ENCODE results near the gene PNLIPRP3. TPM values are rescaled to one million over a fixed set of nuclear protein-coding genes. Genes with fewer than 3 reads are reported as not detected.

Gene PNLIPRP3
- total and polyA plus RNA-seq, 2 of the 8 experiments (the other 6 are each of a cell fraction or from before 2014, with no cell fraction given): not detected

DNA sequence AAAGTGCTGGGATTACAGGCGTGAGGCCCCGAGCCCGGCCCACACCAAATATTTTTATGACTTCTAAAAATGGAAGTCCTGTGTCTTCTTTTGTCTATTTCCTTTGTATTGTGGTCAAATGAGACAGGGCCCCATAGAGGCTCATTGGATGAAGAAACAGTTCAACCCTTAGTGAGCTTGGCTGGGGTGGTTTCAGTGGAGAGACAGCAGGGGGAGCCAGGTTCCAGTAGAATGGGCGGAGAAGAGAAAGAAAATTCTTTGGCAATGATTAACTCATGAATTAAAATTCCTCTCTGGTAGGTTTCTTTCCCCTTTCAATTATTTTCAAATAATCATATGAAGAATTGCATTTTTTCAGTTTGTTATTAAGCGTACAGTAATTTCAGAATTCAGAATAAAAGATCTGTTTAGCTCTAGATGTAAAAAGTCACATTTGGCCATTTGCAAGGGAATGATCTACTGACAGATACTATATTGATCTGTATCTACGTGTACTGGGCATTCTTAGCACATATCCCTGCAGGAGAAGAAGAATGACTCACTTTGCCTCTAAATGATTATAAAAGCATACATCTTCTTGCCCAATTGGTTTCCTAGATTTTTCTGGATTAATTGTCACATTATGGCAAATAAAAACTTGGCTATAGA lies 43.2 kb downstream of the PNLIPRP3 start:
- peak; percentile 21 to 62 for DNase-seq (ENCODE audit: low read depth in 1 of 2, low spot score in 2 of 2)
- Histone ChIP-seq H3K4me2 (ENCODE audit: insufficient read depth in 1 of 2, low read depth in 2 of 2, low read length in 2 of 2) (no peak overlapping the region), H3K27ac (ENCODE audit: low read depth, low read length) (no peak overlapping the region), H3K18ac (ENCODE audit: extremely low read depth, low read length) (no peak overlapping the region), H3K4ac (replicated peaks; ENCODE audit: insufficient read length, low read depth, low read length) (no peak overlapping the region), H3K14ac (ENCODE audit: insufficient read length) (no peak overlapping the region), H2BK5ac (ENCODE audit: low read depth, low read length) (no peak overlapping the region), H3K9me3 (ENCODE audit: insufficient read depth in 2 of 2, low read depth in 1 of 2, low read length in 1 of 2) (no peaks in the 10 kb centered on the region), H3K79me2 (ENCODE audit: control insufficient read depth in 1 of 2, insufficient read depth in 2 of 2, low read length in 2 of 2) (no peaks in the 10 kb centered on the region), H3K23ac (ENCODE audit: insufficient read length) (no peak overlapping the region), H3K4me1 (replicated peaks in 1 of 4; ENCODE audit: control insufficient read depth in 3 of 4, insufficient read depth in 4 of 4, low read length in 3 of 4) (no peaks in the 10 kb centered on the region), H3K9ac (replicated peaks in 1 of 4; ENCODE audit: extremely low read depth in 1 of 4, low read depth in 3 of 4, low read length in 3 of 4) (no peak overlapping the region), H2AK5ac (ENCODE audit: low read depth, low read length) (no peak overlapping the region), H4K5ac (ENCODE audit: insufficient read length, low read depth, low read length) (no peak overlapping the region), H3K56ac (replicated peaks; ENCODE audit: insufficient read length, low read depth, low read length) (no peak overlapping the region), H2BK20ac (ENCODE audit: low read length) (no peak overlapping the region), H2BK12ac (ENCODE audit: low read depth, low read length) (no peak overlapping the region), H4K20me1 (replicated peaks in 1 of 2; ENCODE audit: control insufficient read depth in 1 of 2, insufficient read depth in 2 of 2, low read length in 2 of 2) (no peaks in the 10 kb centered on the region), H4K91ac (replicated peaks; ENCODE audit: insufficient read length, low read length) (no peak overlapping the region), H4K8ac (ENCODE audit: extremely low read depth, insufficient read depth, low read length) (no peak overlapping the region), H3K4me3 (ENCODE audit: extremely low read depth in 1 of 4, insufficient read depth in 2 of 4, low read depth in 3 of 4, low read length in 4 of 4) (no peak overlapping the region), H2AFZ (ENCODE audit: low read length) (no peak overlapping the region), H3K23me2 (ENCODE audit: low read depth, low read length) (no peaks in the 10 kb centered on the region), H3K36me3 (ENCODE audit: control insufficient read depth in 2 of 4, insufficient read depth in 4 of 4, low read length in 3 of 4) (no peaks in the 10 kb centered on the region), H3K27me3 (replicated peaks in 1 of 4; ENCODE audit: control insufficient read depth in 3 of 4, extremely low read depth in 1 of 4, insufficient read depth in 3 of 4, low read length in 3 of 4) (no peaks in the 10 kb centered on the region), H2BK120ac (replicated peaks; ENCODE audit: low read depth, low read length) (no peak overlapping the region), H3K79me1 (ENCODE audit: low read depth, low read length) (no peaks in the 10 kb centered on the region), H2BK15ac (ENCODE audit: low read length) (no peak overlapping the region)
- FAIRE-seq: peak; percentile 88
- WGBS, 2 experiments (ENCODE audit: extremely low coverage in 1 of 2, insufficient coverage in 1 of 2, insufficient read length in 1 of 2, insufficient replicate concordance in 2 of 2, low coverage in 1 of 2, low lambda C conversion rate in 2 of 2, missing lambda C conversion rate in 1 of 2): 57% methylated on average over 6 of the region's 6 CpGs; no CpG with 5 or more reads in 1 of the 2 experiments
- ChIA-PET CTCF (ENCODE audit: partially characterized antibody) (interaction anchor here (0.6 to 3.4 kb wide), 20 partner anchors 10 to 446 kb away, joined by 3 to 15 read pairs (median 4); no protein-coding TSS in a partner anchor), POLR2A (ENCODE audit: partially characterized antibody) (no interaction called here)
- TF ChIP-seq TAF7 (optimal IDR thresholded peaks at IDR 0.05; ENCODE audit: borderline replicate concordance, low read depth, low read length): no peak
- TF ChIP-seq ASH2L (IDR thresholded peaks at IDR 0.05; ENCODE audit: low read length): no peak
- TF ChIP-seq NRF1 (IDR thresholded peaks at IDR 0.05; ENCODE audit: low read depth, low read length): no peak
- no peak for TF ChIP-seq CREB1 (IDR thresholded peaks at IDR 0.05)
- TF ChIP-seq SRF (IDR thresholded peaks at IDR 0.05; ENCODE audit: low read depth, low read length): no peak
- no peak for TF ChIP-seq SP2 (IDR thresholded peaks at IDR 0.05; ENCODE audit: low read length)
- TF ChIP-seq, protein P1, sequence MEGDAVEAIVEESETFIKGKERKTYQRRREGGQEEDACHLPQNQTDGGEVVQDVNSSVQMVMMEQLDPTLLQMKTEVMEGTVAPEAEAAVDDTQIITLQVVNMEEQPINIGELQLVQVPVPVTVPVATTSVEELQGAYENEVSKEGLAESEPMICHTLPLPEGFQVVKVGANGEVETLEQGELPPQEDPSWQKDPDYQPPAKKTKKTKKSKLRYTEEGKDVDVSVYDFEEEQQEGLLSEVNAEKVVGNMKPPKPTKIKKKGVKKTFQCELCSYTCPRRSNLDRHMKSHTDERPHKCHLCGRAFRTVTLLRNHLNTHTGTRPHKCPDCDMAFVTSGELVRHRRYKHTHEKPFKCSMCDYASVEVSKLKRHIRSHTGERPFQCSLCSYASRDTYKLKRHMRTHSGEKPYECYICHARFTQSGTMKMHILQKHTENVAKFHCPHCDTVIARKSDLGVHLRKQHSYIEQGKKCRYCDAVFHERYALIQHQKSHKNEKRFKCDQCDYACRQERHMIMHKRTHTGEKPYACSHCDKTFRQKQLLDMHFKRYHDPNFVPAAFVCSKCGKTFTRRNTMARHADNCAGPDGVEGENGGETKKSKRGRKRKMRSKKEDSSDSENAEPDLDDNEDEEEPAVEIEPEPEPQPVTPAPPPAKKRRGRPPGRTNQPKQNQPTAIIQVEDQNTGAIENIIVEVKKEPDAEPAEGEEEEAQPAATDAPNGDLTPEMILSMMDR (IDR thresholded peaks at IDR 0.05; ENCODE audit: control extremely low read depth in 1 of 3, insufficient read depth in 1 of 3, low read depth in 1 of 3, low read length in 3 of 3): peak; percentile 60 to 79 (median 68)
- TF ChIP-seq RAD21 (IDR thresholded peaks at IDR 0.05 in 1 of 2, conservative IDR thresholded peaks at IDR 0.05 in 1 of 2; ENCODE audit: low read depth in 2 of 2, low read length in 2 of 2): peak; percentile 74 to 78
- TF ChIP-seq CBX5 (IDR thresholded peaks at IDR 0.05; ENCODE audit: low read depth, low read length): no peak
- TF ChIP-seq ZNF274 (IDR thresholded peaks at IDR 0.05; ENCODE audit: borderline replicate concordance, extremely low read depth, low read length): no peak
